ENCODE data around the gene TTLL8. TPM values are rescaled to one million over a fixed set of nuclear protein-coding genes. Genes with fewer than 3 reads are reported as not detected.

TTLL8 gene
- total RNA-seq, 4 donors from 2014 or later: not detected

DNA sequence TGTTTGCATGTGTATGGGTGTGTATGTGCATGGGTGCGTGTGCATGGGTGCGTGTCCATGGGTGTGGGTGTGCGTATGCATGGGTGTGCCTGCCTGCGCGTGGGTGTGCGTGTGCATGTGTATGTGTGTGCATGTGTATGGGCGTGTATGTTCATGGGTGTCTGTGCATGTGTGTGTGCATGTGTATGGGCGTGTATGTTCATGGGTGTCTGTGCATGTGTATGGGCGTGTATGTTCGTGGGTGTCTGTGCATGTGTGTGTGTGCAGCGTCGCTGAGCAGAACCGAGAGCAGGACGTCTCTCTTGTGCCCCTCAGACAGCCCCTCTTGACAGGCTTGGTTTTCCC lies 59.4 kb downstream of the TTLL8 start:
- Histone ChIP-seq H3K36me3 (no peaks in the 10 kb centered on the region), H3K27me3 (peaks cover 26% of the 10 kb centered on the region), H3K4me1 (peaks cover 5% of the 10 kb centered on the region), H3K9me3 (no peaks in the 10 kb centered on the region), H3K27ac (no peak overlapping the region), H3K4me3 (no peak overlapping the region)
- 82% methylated on average over 9 of the region's 14 CpGs for WGBS
- TF ChIP-seq, protein P1, sequence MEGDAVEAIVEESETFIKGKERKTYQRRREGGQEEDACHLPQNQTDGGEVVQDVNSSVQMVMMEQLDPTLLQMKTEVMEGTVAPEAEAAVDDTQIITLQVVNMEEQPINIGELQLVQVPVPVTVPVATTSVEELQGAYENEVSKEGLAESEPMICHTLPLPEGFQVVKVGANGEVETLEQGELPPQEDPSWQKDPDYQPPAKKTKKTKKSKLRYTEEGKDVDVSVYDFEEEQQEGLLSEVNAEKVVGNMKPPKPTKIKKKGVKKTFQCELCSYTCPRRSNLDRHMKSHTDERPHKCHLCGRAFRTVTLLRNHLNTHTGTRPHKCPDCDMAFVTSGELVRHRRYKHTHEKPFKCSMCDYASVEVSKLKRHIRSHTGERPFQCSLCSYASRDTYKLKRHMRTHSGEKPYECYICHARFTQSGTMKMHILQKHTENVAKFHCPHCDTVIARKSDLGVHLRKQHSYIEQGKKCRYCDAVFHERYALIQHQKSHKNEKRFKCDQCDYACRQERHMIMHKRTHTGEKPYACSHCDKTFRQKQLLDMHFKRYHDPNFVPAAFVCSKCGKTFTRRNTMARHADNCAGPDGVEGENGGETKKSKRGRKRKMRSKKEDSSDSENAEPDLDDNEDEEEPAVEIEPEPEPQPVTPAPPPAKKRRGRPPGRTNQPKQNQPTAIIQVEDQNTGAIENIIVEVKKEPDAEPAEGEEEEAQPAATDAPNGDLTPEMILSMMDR (IDR thresholded peaks at IDR 0.05): no peak
- TF ChIP-seq POLR2A (IDR thresholded peaks at IDR 0.05) (no peak), POLR2AphosphoS5 (IDR thresholded peaks at IDR 0.05) (no peak), EP300 (IDR thresholded peaks at IDR 0.05) (no peak)
- DNase-seq (ENCODE audit: low spot score in 2 of 2): no peak

DNA sequence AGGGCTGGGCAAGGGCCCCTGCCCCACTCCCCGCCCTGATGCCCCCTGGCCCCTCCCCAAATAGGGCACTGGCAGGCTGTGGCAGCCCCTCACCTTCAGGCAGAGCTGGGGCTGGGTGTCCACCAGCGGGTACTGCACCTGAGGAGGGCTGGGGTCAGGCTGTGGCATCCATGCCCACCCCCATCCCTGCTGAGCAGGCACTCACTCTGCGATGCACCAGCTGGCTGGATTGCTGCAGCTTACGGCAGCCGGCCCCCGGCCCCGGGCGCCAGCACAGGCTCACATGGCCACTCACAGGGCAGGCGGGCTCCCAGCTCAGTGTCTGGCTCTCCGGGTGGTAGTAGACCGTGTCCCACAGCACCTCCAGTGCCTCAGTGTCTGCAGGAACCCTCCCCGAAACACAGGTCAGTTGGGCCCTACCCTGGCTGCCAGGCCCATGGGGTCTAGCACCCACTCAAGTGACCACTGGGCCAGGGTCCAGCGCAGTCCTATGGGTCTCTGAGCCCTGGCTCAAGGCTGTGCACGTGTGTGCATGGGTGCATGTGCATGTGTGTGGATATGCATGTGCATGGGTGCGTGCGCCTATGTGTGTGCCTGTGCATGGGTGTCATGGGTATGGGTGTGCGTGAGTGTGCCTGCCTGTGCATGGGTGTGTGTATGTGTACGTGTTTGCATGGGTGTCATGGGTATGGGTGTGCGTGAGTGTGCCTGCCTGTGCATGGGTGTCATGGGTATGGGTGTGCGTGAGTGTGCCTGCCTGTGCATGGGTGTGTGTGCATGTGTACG lies 60.0 kb downstream of the TTLL8 start:
- H3K36me3 ChIP-seq: no peaks in the 10 kb centered on the region
- TF ChIP-seq, protein P1 (IDR thresholded peaks at IDR 0.05): no peak
- TF ChIP-seq EP300 (IDR thresholded peaks at IDR 0.05) (no peak), POLR2AphosphoS5 (IDR thresholded peaks at IDR 0.05) (no peak), POLR2A (IDR thresholded peaks at IDR 0.05) (no peak)
- peaks cover 26% of the 10 kb centered on the region for H3K27me3 ChIP-seq
- peak in 1 of 2 donors; percentile 37 for DNase-seq (ENCODE audit: low spot score in 2 of 2)
- H3K4me3 ChIP-seq: no peak overlapping the region
- WGBS: no CpG with 5 or more reads among the region's 21 CpGs
- H3K27ac ChIP-seq: no peak overlapping the region
- H3K9me3 ChIP-seq: no peaks in the 10 kb centered on the region
- H3K4me1 ChIP-seq: peaks cover 7% of the 10 kb centered on the region

DNA sequence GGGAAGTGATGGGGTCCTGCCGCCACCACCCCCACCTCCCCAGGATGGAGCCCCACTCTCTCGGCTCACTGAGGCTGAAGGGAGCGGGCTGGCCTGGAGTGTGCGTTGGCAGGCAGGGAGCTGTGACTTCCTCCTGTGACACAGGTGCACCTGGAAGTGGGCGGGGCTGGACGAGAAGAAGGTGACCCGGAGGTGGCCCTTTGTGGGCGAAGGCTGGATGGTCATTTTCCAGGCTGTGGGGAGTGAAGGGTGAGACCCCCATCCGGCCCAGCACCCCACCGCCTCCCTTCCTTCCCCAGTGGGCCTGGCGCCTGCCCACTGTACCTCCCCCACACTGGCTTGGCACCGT lies 60.9 kb downstream of the TTLL8 start:
- Histone ChIP-seq H3K4me1 (peaks cover 9% of the 10 kb centered on the region), H3K27ac (no peak overlapping the region), H3K27me3 (peaks cover 22% of the 10 kb centered on the region), H3K9me3 (no peaks in the 10 kb centered on the region), H3K4me3 (no peak overlapping the region), H3K36me3 (no peaks in the 10 kb centered on the region)
- TF ChIP-seq EP300 (IDR thresholded peaks at IDR 0.05) (no peak), POLR2A (IDR thresholded peaks at IDR 0.05) (no peak), POLR2AphosphoS5 (IDR thresholded peaks at IDR 0.05) (no peak)
- TF ChIP-seq, protein P1 (IDR thresholded peaks at IDR 0.05): no peak
- DNase-seq (ENCODE audit: low spot score in 2 of 2): peak in 1 of 2 donors; percentile 79
- WGBS: 77% methylated on average over 10 of the region's 12 CpGs

DNA sequence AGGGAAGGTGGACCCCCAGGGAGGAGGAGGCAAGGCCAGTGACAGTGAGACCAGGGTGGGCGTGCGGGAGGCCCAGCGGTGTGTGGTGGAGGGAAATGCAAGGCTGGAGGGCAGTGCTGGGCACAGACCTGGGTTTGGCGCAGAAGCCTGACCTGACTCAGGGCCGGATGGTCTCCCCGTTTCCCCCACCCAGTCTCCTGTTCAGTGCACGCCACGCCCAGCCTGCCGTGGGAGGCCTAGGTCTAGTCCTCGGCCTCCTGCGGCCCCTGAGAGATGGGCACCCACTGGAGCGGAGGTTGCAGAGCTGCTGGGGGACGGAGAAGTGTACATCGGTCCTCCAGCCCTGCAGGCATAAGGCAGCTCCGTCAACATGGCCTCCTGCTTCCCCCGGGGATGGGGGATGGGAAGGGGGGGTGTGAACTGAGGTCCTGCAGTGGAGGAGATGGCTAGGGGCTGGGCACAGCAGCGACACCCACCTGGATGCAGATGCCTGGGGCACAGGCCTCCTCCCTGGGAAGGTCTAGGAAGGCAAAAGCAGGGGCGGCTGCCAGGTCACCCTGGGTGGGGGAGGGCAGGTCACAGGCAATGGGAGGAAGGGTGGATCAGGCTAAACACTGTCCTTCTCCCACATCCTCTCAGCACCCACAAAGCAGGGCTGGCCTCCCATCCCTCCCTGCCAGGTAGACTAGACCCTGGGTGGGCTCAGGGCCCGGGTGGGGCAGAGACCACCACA lies 61.4 kb downstream of the TTLL8 start:
- DNase-seq (ENCODE audit: low spot score in 2 of 2): peak in 1 of 2 donors; percentile 77
- Histone ChIP-seq H3K9me3 (no peaks in the 10 kb centered on the region), H3K27ac (no peak overlapping the region), H3K36me3 (no peaks in the 10 kb centered on the region), H3K4me3 (no peak overlapping the region), H3K27me3 (peaks cover 22% of the 10 kb centered on the region), H3K4me1 (peaks cover 9% of the 10 kb centered on the region)
- WGBS: 85% methylated on average over 13 of the region's 19 CpGs
- TF ChIP-seq EP300 (IDR thresholded peaks at IDR 0.05) (no peak), POLR2AphosphoS5 (IDR thresholded peaks at IDR 0.05) (no peak), POLR2A (IDR thresholded peaks at IDR 0.05) (no peak)
- TF ChIP-seq, protein P1 (IDR thresholded peaks at IDR 0.05): no peak

DNA sequence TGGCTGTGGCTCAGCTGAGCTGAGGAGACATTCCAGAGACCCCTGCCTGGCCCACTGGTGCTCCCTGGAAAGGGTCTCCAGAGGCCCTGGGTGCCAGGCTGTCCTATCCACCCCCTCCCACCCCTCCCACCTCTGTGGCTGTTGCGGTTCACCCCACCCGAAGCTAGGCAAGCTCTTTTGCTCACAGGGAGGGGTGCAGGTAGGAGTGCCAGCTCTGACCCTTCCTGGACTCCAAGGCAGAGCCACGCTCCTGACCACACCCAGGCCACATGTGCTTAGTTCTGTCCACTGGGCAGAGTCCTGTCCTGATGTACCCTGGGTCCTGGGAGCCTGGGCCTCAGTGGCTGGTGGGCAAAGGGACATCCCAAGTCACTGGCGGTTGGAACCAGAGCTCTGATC lies 62.0 kb downstream of the TTLL8 start:
- no peaks in the 10 kb centered on the region for H3K36me3 ChIP-seq
- no peak overlapping the region for H3K27ac ChIP-seq
- WGBS: 80% methylated on average over 2 of the region's 4 CpGs
- H3K9me3 ChIP-seq: no peaks in the 10 kb centered on the region
- peaks cover 9% of the 10 kb centered on the region for H3K4me1 ChIP-seq
- no peak overlapping the region for H3K4me3 ChIP-seq
- no peak for TF ChIP-seq POLR2A (IDR thresholded peaks at IDR 0.05)
- TF ChIP-seq, protein P1 (IDR thresholded peaks at IDR 0.05): no peak
- TF ChIP-seq POLR2AphosphoS5 (IDR thresholded peaks at IDR 0.05): no peak
- no peak for TF ChIP-seq EP300 (IDR thresholded peaks at IDR 0.05)
- no peak for DNase-seq (ENCODE audit: low spot score in 2 of 2)
- peaks cover 22% of the 10 kb centered on the region for H3K27me3 ChIP-seq
